Spleen (tissue), 11 donors: ENCODE measurements around the gene TBC1D22A. TPM values are rescaled to one million over a fixed set of nuclear protein-coding genes. Genes with fewer than 3 reads are reported as not detected.

Source experiments
- DNase-seq: peaks from one replicate; pipeline ENCODE4 v3.0.0-alpha.2; 2020
- H3K27ac ChIP-seq, 8 donors: fragments of 200-600 bp; sonication (generic) in 7 of 8; 1 replicate in 4 of 8; 2 replicates in 4 of 8; pipeline versions ENCODE4 v1.5.0 to v1.8.0; 2016 to 2021; ENCODE audit warnings: inconsistent platforms in 4 of 8, mild to moderate bottlenecking in 4 of 8, moderate library complexity in 1 of 8
- H3K27me3 ChIP-seq, 7 donors: fragments of 200-600 bp; sonication (generic) in 6 of 7; replicated peaks in 1 of 7; 1 replicate in 4 of 7; 2 replicates in 3 of 7; pipeline versions ENCODE4 v1.5.0 to v1.8.0; 2016 to 2021; ENCODE audit warnings: inconsistent platforms in 3 of 7, mild to moderate bottlenecking in 1 of 7
- H3K36me3 ChIP-seq, 6 donors: fragments of 200-600 bp; sonication (generic) in 5 of 6; 1 replicate in 4 of 6; 2 replicates in 2 of 6; pipeline versions ENCODE4 v1.5.0 to v1.8.0; 2016 to 2021; ENCODE audit warnings: inconsistent platforms in 2 of 6
- H3K4me1 ChIP-seq, 6 donors: fragments of 200-600 bp; sonication (generic) in 5 of 6; 1 replicate in 3 of 6; 2 replicates in 3 of 6; pipeline versions ENCODE4 v1.5.0 to v1.8.0; 2016 to 2021; ENCODE audit warnings: inconsistent platforms in 3 of 6
- H3K4me3 ChIP-seq, 8 donors: fragments of 200-600 bp; sonication (generic) in 7 of 8; 1 replicate in 4 of 8; 2 replicates in 4 of 8; pipeline versions ENCODE4 v1.5.0 to v1.8.0; 2016 to 2021; ENCODE audit warnings: inconsistent platforms in 4 of 8, mild to moderate bottlenecking in 4 of 8, moderate library complexity in 2 of 8
- H3K9me3 ChIP-seq, 8 donors: fragments of 200-600 bp; sonication (generic) in 7 of 8; 1 replicate in 4 of 8; 2 replicates in 4 of 8; pipeline versions ENCODE4 v1.5.0 to v1.8.0; 2016 to 2021; ENCODE audit warnings: inconsistent platforms in 4 of 8
- CTCF ChIP-seq, 11 experiments: fragments of 200-600 bp in 7 of 11; fragments of 450-650 bp in 4 of 11; sonication (generic) in 4 of 11; IDR thresholded peaks in 8 of 11; conservative IDR thresholded peaks in 3 of 11; 1 replicate in 7 of 11; 2 replicates in 4 of 11; pipeline versions ENCODE4 v1.4.0 to v1.8.0; 2016 to 2021; ENCODE audit warnings: antibody characterized with exemption in 11 of 11, inconsistent platforms in 4 of 11, mild to moderate bottlenecking in 1 of 11
- POLR2A ChIP-seq, 3 donors: fragments of 450-650 bp; IDR thresholded peaks; one replicate each; pipeline ENCODE4 v1.5.1; 2017; ENCODE audit warnings: antibody characterized with exemption in 3 of 3, mild to moderate bottlenecking in 1 of 3
- POLR2AphosphoS5 ChIP-seq, 3 donors: sonication (generic); formaldehyde crosslinking; IDR thresholded peaks; one replicate each; pipeline ENCODE4 v1.5.1; 2017; ENCODE audit warnings: antibody characterized with exemption in 3 of 3
- WGBS, 5 donors: extraction: QIAGEN DNeasy Blood & Tissue Kit in 3 of 5; methylation state at CpG; one replicate each; pipeline versions ENCODE4 v1.1.5 to v1.1.7; 2013 to 2018; 5-methylcytosine and 5-hydroxymethylcytosine counted together
- intact Hi-C: fragments of 100-400 bp; cut with DNase I; formaldehyde crosslinking; loops from one replicate; pipeline ENCODE4 v1.15.0; 2023; ENCODE audit warnings: low total_unique reads
- polyA plus RNA-seq, 3 donors: library from polyadenylated mRNA; stranded (reverse); fragments of 200-250 nt; gene quantifications; one replicate each; pipeline ENCODE4 v1.2.1, GENCODE V29; 2013
- total RNA-seq, 7 donors: library from RNA; depleted of rRNA in 3 of 7; stranded (reverse); fragments of >200 nt in 3 of 7; fragmentation: NEBNext Ultra II Directional in 4 of 7; extraction: Animal tissue kit (Norgen Biotek cat#: 25700) in 4 of 7; gene quantifications; one replicate each; pipeline versions ENCODE4 v1.1.0 to v1.2.1, GENCODE V29; 2016 to 2021
- donor health status: healthy with polysubstance abuse.
- donor health status: DM: no; HTN: no; CAD: no; lungs with moderate emphysema.
- donor health status: DM: no; HTN: no; CAD: no.
- donor health status: Bipolar disorder and iron deficiency.
- donor health status: healthy.
- donor health status: DM: no; HTN: no; CAD: no.
- donor health status: DM: yes; HTN: yes; CAD: no.

TBC1D22A gene
- total and polyA plus RNA-seq, 10 donors: 17.2 to 66.9 (median 49.6) TPM

GRCh38 chr22:47206666-47207218 lies 444.3 kb downstream of the TBC1D22A start:
- Histone ChIP-seq H3K27me3 (peaks cover 0 to 5% (median 0%) of the 10 kb centered on the region in 7 donors), H3K4me3 (no peak overlapping the region), H3K4me1 (no peaks in the 10 kb centered on the region), H3K36me3 (no peaks in the 10 kb centered on the region), H3K27ac (no peak overlapping the region), H3K9me3 (no peaks in the 10 kb centered on the region)
- intact Hi-C loops: no loop called here
- WGBS, 5 donors: 81 to 96% (median 91%) methylated on average over 9 of the region's 9 CpGs
- TF ChIP-seq POLR2AphosphoS5 (IDR thresholded peaks at IDR 0.05) (no peak), CTCF (IDR thresholded peaks at IDR 0.05 in 8 of 11, conservative IDR thresholded peaks at IDR 0.05 in 3 of 11) (no peak), POLR2A (IDR thresholded peaks at IDR 0.05) (no peak)
- peak; percentile 18 for DNase-seq

GRCh38 chr22:47207387-47207786 lies 444.9 kb downstream of the TBC1D22A start:
- H3K27me3 ChIP-seq: peaks cover 0 to 5% (median 0%) of the 10 kb centered on the region in 7 donors
- DNase-seq: peak; percentile 42
- no peaks in the 10 kb centered on the region for H3K9me3 ChIP-seq
- no peak for TF ChIP-seq POLR2A (IDR thresholded peaks at IDR 0.05)
- TF ChIP-seq POLR2AphosphoS5 (IDR thresholded peaks at IDR 0.05): no peak
- TF ChIP-seq CTCF (IDR thresholded peaks at IDR 0.05 in 8 of 11, conservative IDR thresholded peaks at IDR 0.05 in 3 of 11): no peak
- H3K4me1 ChIP-seq: no peaks in the 10 kb centered on the region
- intact Hi-C loops: no loop called here
- H3K4me3 ChIP-seq: no peak overlapping the region
- WGBS, 5 donors: 87 to 94% (median 88%) methylated on average over 4 to 6 of the region's 6 CpGs
- no peak overlapping the region for H3K27ac ChIP-seq
- H3K36me3 ChIP-seq: no peaks in the 10 kb centered on the region

GRCh38 chr22:47207846-47208554 lies 445.6 kb downstream of the TBC1D22A start:
- DNase-seq: peak; percentile 41
- intact Hi-C loops: no loop called here

More at GRCh38 chr22:47207846-47208554, 445.6 kb downstream of the TBC1D22A start:
- Histone ChIP-seq H3K9me3 (no peaks in the 10 kb centered on the region), H3K36me3 (no peaks in the 10 kb centered on the region), H3K4me3 (no peak overlapping the region), H3K27me3 (peaks cover 0 to 5% (median 0%) of the 10 kb centered on the region in 7 donors), H3K4me1 (no peaks in the 10 kb centered on the region), H3K27ac (no peak overlapping the region)
- 88 to 93% (median 89%) methylated on average over 12 of the region's 12 CpGs for WGBS, 5 donors
- TF ChIP-seq POLR2AphosphoS5 (IDR thresholded peaks at IDR 0.05): no peak
- TF ChIP-seq CTCF (IDR thresholded peaks at IDR 0.05 in 8 of 11, conservative IDR thresholded peaks at IDR 0.05 in 3 of 11): no peak
- TF ChIP-seq POLR2A (IDR thresholded peaks at IDR 0.05): no peak
